Liver (tissue), 3 donors: ENCODE data around the gene ABCC9.

Experiments
- CTCF ChIP-seq: fragments of 150-350 bp; IDR thresholded peaks from 2 replicates; pipeline ENCODE4 v1.5.1; 2017; ENCODE audit warnings: improper control_type of control experiment, low read depth, low read length; ENCODE audit not compliant: missing input control
- FOXA1 ChIP-seq: IDR thresholded peaks from 2 replicates; pipeline ENCODE4 v1.6.1; 2016; ENCODE audit warnings: antibody characterized with exemption
- GABPA ChIP-seq, 2 donors: IDR thresholded peaks in 1 of 2; conservative IDR thresholded peaks in 1 of 2; 2 replicates each; pipeline ENCODE4 v1.6.1; 2016; ENCODE audit warnings: antibody characterized with exemption in 2 of 2, mild to moderate bottlenecking in 1 of 2, moderate library complexity in 1 of 2
- HNF4A ChIP-seq, 2 donors: conservative IDR thresholded peaks; 2 replicates each; pipeline ENCODE4 v1.6.1; 2016; ENCODE audit warnings: antibody characterized with exemption in 2 of 2, mild to moderate bottlenecking in 2 of 2
- HNF4G ChIP-seq: IDR thresholded peaks from 2 replicates; pipeline ENCODE4 v1.6.1; 2016; ENCODE audit warnings: antibody characterized with exemption
- JUND ChIP-seq, 2 donors: IDR thresholded peaks; 2 replicates each; pipeline ENCODE4 v1.6.1; 2016; ENCODE audit warnings: antibody characterized with exemption in 2 of 2
- MAX ChIP-seq: IDR thresholded peaks from 2 replicates; pipeline ENCODE4 v1.6.1; 2016; ENCODE audit warnings: antibody characterized with exemption
- RAD21 ChIP-seq, 2 donors: IDR thresholded peaks; 2 replicates each; pipeline ENCODE4 v1.6.1; 2016; ENCODE audit warnings: antibody characterized with exemption in 2 of 2, mild to moderate bottlenecking in 2 of 2
- REST ChIP-seq: IDR thresholded peaks from 2 replicates; pipeline ENCODE4 v1.6.1; 2016; ENCODE audit warnings: antibody characterized with exemption, mild to moderate bottlenecking
- RXRA ChIP-seq, 2 donors: IDR thresholded peaks; 2 replicates each; pipeline ENCODE4 v1.6.1; 2017 to 2018; ENCODE audit warnings: antibody characterized with exemption in 2 of 2, mild to moderate bottlenecking in 1 of 2
- SP1 ChIP-seq: IDR thresholded peaks from 2 replicates; pipeline ENCODE4 v1.6.1; 2018; ENCODE audit warnings: antibody characterized with exemption, mild to moderate bottlenecking
- TAF1 ChIP-seq: conservative IDR thresholded peaks from 2 replicates; pipeline ENCODE4 v1.6.1; 2016; ENCODE audit warnings: antibody characterized with exemption, mild to moderate bottlenecking
- YY1 ChIP-seq: IDR thresholded peaks from 2 replicates; pipeline ENCODE4 v1.6.1; 2016; ENCODE audit warnings: antibody characterized with exemption, mild to moderate bottlenecking
- ZBTB33 ChIP-seq: IDR thresholded peaks from 2 replicates; pipeline ENCODE4 v1.6.1; 2016; ENCODE audit warnings: antibody characterized with exemption
- donor health status: healthy.
- donor health status: healthy.

GRCh38 chr12:21759737-21760136, 181.5 kb downstream of the ABCC9 start:
- TF ChIP-seq CTCF = no peak
- peak in 1 of 2 donors; percentile 44 for TF ChIP-seq HNF4A (conservative IDR thresholded peaks at IDR 0.05)
- no peak for TF ChIP-seq RAD21 (IDR thresholded peaks at IDR 0.05)
- no peak for TF ChIP-seq GABPA (IDR thresholded peaks at IDR 0.05 in 1 of 2, conservative IDR thresholded peaks at IDR 0.05 in 1 of 2)
- TF ChIP-seq SP1 = no peak
- TF ChIP-seq JUND (IDR thresholded peaks at IDR 0.05) = no peak
- TF ChIP-seq REST = no peak
- no peak for TF ChIP-seq MAX
- no peak for TF ChIP-seq TAF1
- TF ChIP-seq YY1 = no peak
- no peak for TF ChIP-seq ZBTB33
- TF ChIP-seq HNF4G = no peak
- TF ChIP-seq RXRA (IDR thresholded peaks at IDR 0.05) = peak in 1 of 2 donors; percentile 65
- no peak for TF ChIP-seq FOXA1
